Uterine smooth muscle cell (primary cell): ENCODE data around the gene POLL. TPM values are rescaled to one million over a fixed set of nuclear protein-coding genes. Genes with fewer than 3 reads are reported as not detected.

Source experiments
- total RNA-seq: library from RNA; depleted of rRNA; stranded (reverse); fragments of >200 nt; gene quantifications from 2 replicates; pipeline ENCODE4 v1.2.3, GENCODE V29; 2014

The POLL gene
- total RNA-seq, result 11.8 and 14.4 TPM in 2 replicates

DNA sequence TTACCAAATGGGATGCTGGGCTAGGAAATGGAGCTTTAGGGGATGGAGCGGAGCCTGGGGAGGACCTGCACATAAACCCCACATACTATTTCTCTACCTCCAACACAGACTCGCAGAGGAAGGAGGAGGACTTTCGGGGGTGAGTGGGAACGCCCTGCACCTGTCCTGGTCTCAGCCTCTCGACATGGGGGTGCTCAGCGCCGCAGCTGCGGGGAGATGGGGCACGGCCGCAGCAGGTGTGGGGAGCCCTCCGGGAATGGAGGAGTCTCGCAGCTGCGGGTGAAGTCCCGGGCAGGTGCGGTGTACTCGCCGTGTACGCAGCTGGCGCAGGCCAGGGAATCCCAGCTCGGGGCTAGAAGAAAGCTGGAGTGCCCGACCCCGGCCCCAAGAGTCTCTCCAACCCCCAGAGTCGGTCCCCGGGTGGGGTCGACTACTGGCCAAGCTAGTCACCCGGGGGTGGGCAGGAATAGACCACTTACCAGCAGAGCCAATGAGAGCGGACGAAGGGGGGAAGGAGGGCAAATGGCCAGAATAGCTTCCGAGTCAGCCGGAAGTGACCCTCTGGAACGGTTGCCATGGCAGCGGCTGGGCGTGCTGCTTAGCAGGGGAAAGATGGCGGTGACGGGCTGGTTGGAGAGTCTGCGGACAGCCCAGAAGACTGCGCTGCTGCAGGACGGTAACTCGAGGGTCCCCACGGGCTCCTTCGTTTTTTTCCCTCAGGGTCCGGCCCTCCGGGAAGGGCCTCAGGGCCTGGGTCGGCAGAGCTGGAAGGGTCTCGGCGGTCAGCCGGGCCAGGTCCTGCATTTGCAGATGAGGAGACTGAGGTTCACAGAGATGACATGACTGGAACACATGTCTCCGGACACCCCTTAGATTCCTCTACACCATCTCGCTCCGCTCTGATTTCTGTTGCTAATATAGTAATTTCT lies at the start of gene POLL, which contains the start of gene DPCD:
TSS of gene POLL (minus strand) at position 533 of the 929 bp plus-strand sequence. CDS start 897 bp downstream, outside the sequence.
TSS of gene DPCD (plus strand) at position 597 of the 929 bp plus-strand sequence. CDS start at position 613, 16 bp downstream.

Other genes starting within 250 kb of the POLL start
- gene BTRC, start 234.1 kb downstream of the POLL start, total RNA-seq, result 7.5 and 8.0 TPM in 2 replicates
- gene DPCD, start 64 bp upstream of the POLL start, total RNA-seq, result 58.8 and 70.0 TPM in 2 replicates
- 39.0 and 46.4 TPM in 2 replicates for gene FBXW4, start 106.9 kb upstream of the POLL start, total RNA-seq
- not detected in 2 replicates for gene FGF8, start 187.9 kb upstream of the POLL start, total RNA-seq
- gene NPM3, start 195.2 kb upstream of the POLL start, total RNA-seq, result 156 and 182 TPM in 2 replicates
- gene OGA, start 230.2 kb upstream of the POLL start, total RNA-seq, result 123 and 142 TPM in 2 replicates